ENCODE measurements around the gene DUSP22.

Gene DUSP22

DNA sequence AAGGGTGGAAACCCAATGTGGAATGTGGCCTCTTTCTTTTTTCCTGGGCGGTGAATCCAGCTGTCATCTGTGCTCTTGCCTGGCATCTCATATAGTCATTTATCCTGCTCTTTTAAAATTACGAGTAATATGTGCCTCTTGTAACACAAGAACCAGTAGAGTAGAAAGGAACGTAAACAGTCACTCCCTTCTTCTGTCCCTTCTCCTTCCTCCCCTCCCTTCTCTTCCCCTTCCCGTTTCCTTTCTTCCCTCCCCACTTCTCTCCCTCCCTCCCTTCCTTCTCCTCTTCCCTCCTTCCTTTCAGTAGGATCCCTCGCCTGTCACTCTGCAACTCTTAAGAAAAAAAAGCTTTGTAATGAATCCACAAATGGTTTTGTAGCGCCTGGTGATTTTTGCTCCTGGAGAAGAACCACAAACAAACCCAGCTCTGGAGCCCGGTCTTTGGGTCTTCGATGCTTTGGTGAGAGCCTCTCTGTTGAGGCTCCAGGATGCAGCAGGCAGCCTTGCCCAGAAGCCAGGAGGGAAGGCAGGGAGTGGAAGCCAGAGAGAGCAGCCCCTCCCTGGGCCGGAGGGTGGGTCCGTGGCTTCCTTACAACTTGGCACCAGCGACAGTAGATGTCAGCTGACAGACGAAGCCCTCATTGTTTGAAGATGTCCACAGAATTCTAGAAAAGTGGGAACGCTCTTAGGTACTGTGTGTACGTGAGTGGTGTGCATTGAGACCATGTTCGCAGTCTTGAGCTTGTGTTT lies 15.0 kb downstream of the DUSP22 start:
- peaks cover 5% of the 10 kb centered on the region for H3K4me1 Mint-ChIP-seq (ENCODE audit: low read depth)
- no peaks in the 10 kb centered on the region for H3K27me3 Mint-ChIP-seq (ENCODE audit: low read depth)
- H3K36me3 Mint-ChIP-seq (ENCODE audit: low read depth), result peaks cover 20% of the 10 kb centered on the region
- no peak overlapping the region for H3K27ac Mint-ChIP-seq
- no peaks in the 10 kb centered on the region for H3K9me3 Mint-ChIP-seq
- no peak overlapping the region for H3K4me3 Mint-ChIP-seq

DNA sequence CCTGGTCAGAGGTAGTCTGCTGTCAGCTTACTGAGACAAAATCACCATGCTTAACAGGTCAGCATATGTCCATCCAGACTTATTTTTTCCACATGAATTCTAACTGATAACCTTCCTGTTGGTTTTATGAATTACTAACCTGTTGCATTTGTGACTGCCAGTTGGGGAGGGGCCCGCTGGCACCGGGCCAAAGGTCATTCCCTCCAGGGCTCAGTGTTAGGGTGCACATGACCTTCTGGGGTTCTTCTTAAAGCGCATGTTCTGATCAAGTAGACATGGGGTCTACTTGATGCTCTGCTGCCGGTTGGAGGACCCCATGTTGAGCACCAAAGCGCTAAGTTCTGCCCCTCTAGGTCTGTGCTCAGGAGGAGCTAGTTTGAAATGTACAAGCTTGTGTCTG lies 15.6 kb downstream of the DUSP22 start:
- Mint-ChIP-seq H3K4me3 (no peak overlapping the region), H3K27me3 (ENCODE audit: low read depth) (no peaks in the 10 kb centered on the region), H3K9me3 (no peaks in the 10 kb centered on the region), H3K36me3 (ENCODE audit: low read depth) (peaks cover 21% of the 10 kb centered on the region), H3K27ac (no peak overlapping the region), H3K4me1 (ENCODE audit: low read depth) (peaks cover 10% of the 10 kb centered on the region)

DNA sequence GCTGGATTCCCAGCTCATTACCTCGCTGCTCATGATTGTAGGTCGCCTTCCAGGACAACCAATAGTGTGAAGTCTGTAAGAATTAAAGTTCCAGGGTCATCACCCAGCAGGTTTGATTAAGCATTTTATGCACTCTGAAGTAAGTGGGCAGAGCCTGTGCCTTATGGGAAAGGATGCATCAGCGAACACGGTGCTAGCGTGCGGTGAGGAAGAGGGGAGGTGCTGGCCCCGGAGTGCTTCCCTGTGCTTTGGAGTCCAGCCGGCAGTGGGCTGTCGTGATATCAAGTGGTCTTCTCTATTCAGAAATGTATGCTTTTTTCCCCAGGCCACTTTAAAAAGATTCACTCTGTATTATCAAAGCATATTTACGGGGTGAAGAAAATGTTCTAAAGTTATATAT lies 16.0 kb downstream of the DUSP22 start:
- H3K4me3 Mint-ChIP-seq, result no peak overlapping the region
- peaks cover 14% of the 10 kb centered on the region for H3K4me1 Mint-ChIP-seq (ENCODE audit: low read depth)
- H3K27ac Mint-ChIP-seq, result no peak overlapping the region

DNA sequence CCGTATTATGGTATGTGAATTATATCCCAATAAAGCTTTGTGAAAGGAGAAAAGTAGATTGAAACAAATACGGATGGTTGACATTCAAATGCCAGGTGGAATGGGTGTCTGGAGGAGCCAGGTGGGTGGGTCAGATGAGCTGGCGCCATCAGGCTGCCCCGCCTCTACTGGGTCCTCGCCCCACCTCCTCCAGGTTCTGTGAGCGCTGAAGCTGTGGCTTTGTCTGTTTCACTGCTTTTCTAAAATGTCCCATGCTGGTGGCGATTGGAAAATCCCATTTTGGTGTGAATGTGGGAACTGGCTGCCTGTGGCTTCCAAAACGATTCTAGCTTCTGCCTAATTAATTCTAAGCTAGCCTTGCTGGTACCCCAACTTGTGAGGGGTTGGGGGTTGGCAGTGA lies 16.5 kb downstream of the DUSP22 start:
- no peak overlapping the region for H3K4me3 Mint-ChIP-seq
- no peaks in the 10 kb centered on the region for H3K9me3 Mint-ChIP-seq
- H3K36me3 Mint-ChIP-seq (ENCODE audit: low read depth), result peaks cover 27% of the 10 kb centered on the region
- no peaks in the 10 kb centered on the region for H3K27me3 Mint-ChIP-seq (ENCODE audit: low read depth)
- H3K27ac Mint-ChIP-seq, result no peak overlapping the region
- H3K4me1 Mint-ChIP-seq (ENCODE audit: low read depth), result peaks cover 15% of the 10 kb centered on the region

More for the DNA sequence above, 16.0 kb downstream of the DUSP22 start:
- H3K9me3 Mint-ChIP-seq, result no peaks in the 10 kb centered on the region
- peaks cover 26% of the 10 kb centered on the region for H3K36me3 Mint-ChIP-seq (ENCODE audit: low read depth)
- H3K27me3 Mint-ChIP-seq (ENCODE audit: low read depth), result no peaks in the 10 kb centered on the region

DNA sequence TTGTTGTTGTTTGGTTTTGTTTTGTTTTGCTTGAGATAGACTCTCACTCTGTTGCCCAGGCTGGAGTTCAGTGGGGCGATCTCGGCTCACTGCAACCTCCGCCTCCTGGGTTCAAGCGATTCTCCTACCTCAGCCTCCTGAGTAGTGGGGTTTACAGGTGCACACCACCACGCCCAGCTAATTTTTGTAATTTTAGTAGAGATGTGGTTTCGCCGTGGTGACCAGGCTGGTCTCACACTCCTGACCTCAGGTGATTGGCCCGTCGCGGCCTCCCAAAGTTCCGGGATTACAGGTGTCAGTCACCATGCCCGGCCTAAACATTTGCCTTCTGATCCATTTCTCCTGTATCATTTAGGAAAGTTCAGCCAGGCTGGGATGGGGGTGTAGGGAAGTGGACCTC lies 17.7 kb downstream of the DUSP22 start:
- Mint-ChIP-seq H3K27me3 (ENCODE audit: low read depth) (no peaks in the 10 kb centered on the region), H3K9me3 (no peaks in the 10 kb centered on the region), H3K4me1 (ENCODE audit: low read depth) (peaks cover 10% of the 10 kb centered on the region), H3K4me3 (no peak overlapping the region), H3K27ac (no peak overlapping the region), H3K36me3 (ENCODE audit: low read depth) (peaks cover 21% of the 10 kb centered on the region)

DNA sequence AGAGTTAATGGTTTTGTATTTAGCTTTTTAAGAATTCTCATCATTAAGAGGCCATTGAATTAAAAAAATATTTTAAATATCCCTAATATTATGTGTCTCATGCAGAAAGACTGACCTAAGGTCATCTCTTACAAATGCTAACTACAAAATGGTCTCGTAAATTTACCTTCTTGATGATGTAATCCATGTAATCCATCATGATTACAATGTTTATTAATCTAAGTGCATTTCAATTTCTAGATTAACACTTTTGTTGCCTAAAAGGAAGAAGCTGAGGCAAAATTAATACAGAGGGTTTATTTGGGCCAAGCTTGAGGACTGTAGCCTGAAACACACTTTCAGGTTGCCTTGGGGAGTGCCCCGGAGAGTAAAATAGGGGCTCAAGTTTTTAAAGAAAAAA lies 18.4 kb downstream of the DUSP22 start:
- Mint-ChIP-seq H3K4me1 (ENCODE audit: low read depth) (peaks cover 12% of the 10 kb centered on the region), H3K27me3 (ENCODE audit: low read depth) (no peaks in the 10 kb centered on the region), H3K4me3 (no peak overlapping the region), H3K36me3 (ENCODE audit: low read depth) (peaks cover 22% of the 10 kb centered on the region), H3K27ac (no peak overlapping the region), H3K9me3 (no peaks in the 10 kb centered on the region)

DNA sequence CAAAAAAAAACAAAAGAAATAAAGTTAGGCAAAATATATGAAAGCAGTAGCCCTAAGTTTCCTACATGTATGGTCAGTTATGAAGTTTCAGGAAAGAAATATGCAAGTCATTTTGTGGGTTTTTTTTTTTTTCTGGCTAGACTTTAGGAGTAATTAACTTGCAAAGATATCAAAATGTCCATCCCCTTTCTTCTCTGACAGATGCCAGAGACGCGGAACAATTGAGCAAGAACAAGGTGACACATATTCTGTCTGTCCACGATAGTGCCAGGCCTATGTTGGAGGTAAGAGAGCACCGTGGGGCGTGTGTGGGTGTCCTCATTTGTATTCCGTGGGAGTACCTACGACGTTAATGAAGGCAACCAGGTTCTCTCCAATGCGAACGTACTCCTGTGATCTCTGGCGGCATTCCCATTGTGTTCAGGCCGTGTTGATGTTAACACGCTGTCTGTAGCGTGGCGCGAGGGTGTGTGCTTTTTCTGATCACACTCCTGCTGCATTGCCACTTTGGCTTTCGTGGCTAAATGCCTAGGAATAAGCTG lies 19.5 kb downstream of the DUSP22 start:
- Mint-ChIP-seq H3K4me3 (no peak overlapping the region), H3K27ac (no peak overlapping the region), H3K36me3 (ENCODE audit: low read depth) (peaks cover 23% of the 10 kb centered on the region), H3K4me1 (ENCODE audit: low read depth) (peaks cover 13% of the 10 kb centered on the region), H3K9me3 (no peaks in the 10 kb centered on the region), H3K27me3 (ENCODE audit: low read depth) (no peaks in the 10 kb centered on the region)

DNA sequence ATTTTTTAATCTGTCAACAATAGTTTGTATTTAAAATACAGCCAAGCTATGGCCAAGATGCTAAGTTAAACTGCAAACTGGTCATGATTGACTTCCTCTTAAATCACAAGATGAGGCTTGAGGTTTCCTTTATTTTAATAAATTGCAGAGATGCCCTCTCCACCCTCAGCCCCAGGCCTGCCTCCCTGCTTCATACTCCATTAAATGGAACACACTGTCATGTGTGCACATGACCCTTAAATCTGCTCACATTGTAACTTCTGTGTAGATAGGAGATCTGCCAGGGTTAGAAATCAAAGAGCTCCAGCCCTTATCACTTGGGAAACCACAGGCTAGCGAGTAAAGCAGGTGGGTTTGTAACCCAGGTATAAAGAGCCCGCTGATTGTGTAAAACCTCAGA lies 20.8 kb downstream of the DUSP22 start:
- no peaks in the 10 kb centered on the region for H3K9me3 Mint-ChIP-seq
- peaks cover 18% of the 10 kb centered on the region for H3K36me3 Mint-ChIP-seq (ENCODE audit: low read depth)
- peaks cover 20% of the 10 kb centered on the region for H3K4me1 Mint-ChIP-seq (ENCODE audit: low read depth)
- no peak overlapping the region for H3K27ac Mint-ChIP-seq
- no peak overlapping the region for H3K4me3 Mint-ChIP-seq
- H3K27me3 Mint-ChIP-seq (ENCODE audit: low read depth), result no peaks in the 10 kb centered on the region

DNA sequence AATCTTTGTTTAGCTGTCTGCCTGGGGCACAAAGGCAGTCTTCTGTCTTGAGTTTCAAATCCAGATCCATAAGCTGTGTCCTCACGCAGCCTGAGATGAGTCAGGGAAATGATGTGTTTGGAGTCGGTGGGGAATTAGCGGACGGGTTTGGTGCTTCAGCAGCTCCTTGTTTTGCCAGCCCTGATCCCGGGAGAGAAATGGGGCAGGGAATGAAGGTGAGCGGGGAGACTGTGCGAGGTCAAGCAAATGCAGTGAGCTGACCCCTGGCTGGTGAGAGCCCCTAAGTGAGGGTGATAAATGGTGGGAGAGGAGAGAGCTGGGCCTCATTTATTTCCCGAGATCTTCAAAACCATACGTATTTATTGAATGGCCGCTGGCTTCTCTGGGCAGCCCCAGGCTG lies 21.6 kb downstream of the DUSP22 start:
- H3K4me3 Mint-ChIP-seq, result no peak overlapping the region
- H3K4me1 Mint-ChIP-seq (ENCODE audit: low read depth), result peaks cover 23% of the 10 kb centered on the region
- no peak overlapping the region for H3K27ac Mint-ChIP-seq
- peaks cover 15% of the 10 kb centered on the region for H3K36me3 Mint-ChIP-seq (ENCODE audit: low read depth)
- H3K27me3 Mint-ChIP-seq (ENCODE audit: low read depth), result no peaks in the 10 kb centered on the region
- H3K9me3 Mint-ChIP-seq, result no peaks in the 10 kb centered on the region

DNA sequence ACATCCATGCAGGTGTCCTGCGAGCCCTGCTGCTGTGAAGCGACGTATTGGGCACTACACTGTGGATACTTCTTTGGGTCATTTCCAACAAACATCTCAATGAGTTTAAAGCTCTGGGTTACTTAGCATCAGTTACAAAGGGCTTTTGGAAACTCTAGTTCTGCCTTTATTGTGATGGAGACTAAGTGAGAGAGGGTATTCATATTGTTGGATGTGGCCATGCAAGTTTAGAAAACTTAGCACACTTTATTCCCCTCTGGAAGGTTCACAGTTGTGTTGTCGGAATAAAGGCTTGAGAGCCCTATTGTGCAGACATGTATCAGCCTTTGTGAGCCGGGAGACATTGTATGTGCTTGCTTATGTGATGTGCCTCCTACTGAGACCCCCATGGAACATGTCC lies 22.1 kb downstream of the DUSP22 start:
- Mint-ChIP-seq H3K36me3 (ENCODE audit: low read depth) (peaks cover 15% of the 10 kb centered on the region), H3K27ac (no peak overlapping the region), H3K4me3 (no peak overlapping the region), H3K27me3 (ENCODE audit: low read depth) (no peaks in the 10 kb centered on the region), H3K4me1 (ENCODE audit: low read depth) (peaks cover 26% of the 10 kb centered on the region), H3K9me3 (no peaks in the 10 kb centered on the region)

DNA sequence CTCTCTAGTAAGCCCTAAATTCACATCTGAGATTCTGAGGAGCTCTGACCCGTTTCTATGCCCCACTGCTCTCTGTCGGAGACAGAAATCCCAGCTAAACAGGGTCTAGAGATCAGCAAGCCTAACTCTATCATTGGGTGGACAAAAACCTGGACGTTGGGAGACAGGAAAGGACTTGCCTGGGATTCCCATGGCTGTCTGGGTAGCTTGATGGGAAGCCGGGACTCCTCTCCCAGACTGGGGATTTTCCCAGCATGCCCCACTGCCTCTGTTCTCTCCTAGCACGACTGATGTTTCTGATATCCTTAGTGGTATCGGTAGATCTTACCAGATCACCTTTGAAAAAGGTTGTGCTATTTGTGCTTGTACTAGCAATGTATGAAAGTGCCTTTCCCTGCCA lies 22.9 kb downstream of the DUSP22 start:
- H3K4me1 Mint-ChIP-seq (ENCODE audit: low read depth), result peaks cover 32% of the 10 kb centered on the region
- no peaks in the 10 kb centered on the region for H3K9me3 Mint-ChIP-seq
- H3K4me3 Mint-ChIP-seq, result no peak overlapping the region
- no peaks in the 10 kb centered on the region for H3K27me3 Mint-ChIP-seq (ENCODE audit: low read depth)
- no peak overlapping the region for H3K27ac Mint-ChIP-seq
- peaks cover 13% of the 10 kb centered on the region for H3K36me3 Mint-ChIP-seq (ENCODE audit: low read depth)

DNA sequence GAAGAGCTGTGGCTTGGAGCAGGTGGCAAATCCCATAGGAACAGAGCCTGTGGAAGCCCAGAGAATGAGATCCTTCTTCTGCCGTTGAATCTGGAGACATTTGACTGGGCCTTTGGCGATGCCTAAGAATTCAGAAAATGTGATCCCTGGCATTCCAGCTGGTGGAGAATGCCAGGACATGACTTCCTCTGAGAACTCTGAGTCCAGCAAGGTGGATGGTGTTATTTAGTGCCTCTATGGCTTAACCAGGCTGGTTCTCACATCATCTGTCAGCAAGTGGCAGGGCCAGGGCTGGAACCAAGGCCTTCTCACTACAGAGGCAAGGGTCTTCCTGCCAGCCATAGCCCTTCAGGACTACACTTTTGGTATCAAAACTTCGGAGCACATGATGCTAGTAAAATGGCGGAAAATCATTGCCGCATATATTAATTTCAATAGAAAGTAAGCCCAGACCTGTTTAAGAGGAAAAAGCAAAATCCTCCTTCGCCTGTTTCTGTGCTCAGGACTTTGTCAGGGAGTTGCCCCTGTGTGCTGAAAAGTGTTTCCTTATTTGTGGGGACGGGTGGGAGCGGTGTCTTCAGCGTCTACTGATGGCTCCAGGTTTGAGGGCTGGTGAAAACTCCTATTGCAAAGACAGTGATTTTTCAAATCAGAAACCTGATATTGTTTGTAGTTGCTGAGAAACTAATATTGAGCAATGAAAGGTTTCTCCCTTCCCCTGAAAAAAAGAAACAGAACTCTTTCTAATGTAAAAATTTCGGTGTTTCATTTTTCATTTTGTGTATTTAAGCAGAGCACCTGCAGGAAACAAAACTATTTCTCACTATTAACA lies 23.9 kb downstream of the DUSP22 start:
- Mint-ChIP-seq H3K4me1 (ENCODE audit: low read depth) (peaks cover 32% of the 10 kb centered on the region), H3K27me3 (ENCODE audit: low read depth) (no peaks in the 10 kb centered on the region), H3K27ac (no peak overlapping the region), H3K4me3 (no peak overlapping the region), H3K36me3 (ENCODE audit: low read depth) (peaks cover 13% of the 10 kb centered on the region), H3K9me3 (no peaks in the 10 kb centered on the region)

DNA sequence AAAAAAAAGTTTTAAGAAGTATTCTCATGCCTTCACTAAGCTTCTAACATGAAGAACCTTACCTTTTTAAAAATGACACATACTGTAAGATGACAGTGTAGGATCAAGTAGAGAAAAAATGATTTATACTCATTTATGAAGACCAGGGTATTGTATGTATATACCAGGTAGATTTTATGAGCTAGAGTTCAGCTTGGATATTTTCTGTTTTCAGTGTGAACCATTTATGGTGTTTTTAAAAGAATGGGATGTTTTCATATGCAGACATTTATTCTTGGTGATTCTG lies 24.4 kb downstream of the DUSP22 start:
- H3K27ac Mint-ChIP-seq, result no peak overlapping the region
- no peak overlapping the region for H3K4me3 Mint-ChIP-seq
- H3K27me3 Mint-ChIP-seq (ENCODE audit: low read depth), result no peaks in the 10 kb centered on the region
- peaks cover 32% of the 10 kb centered on the region for H3K4me1 Mint-ChIP-seq (ENCODE audit: low read depth)
- no peaks in the 10 kb centered on the region for H3K9me3 Mint-ChIP-seq
- H3K36me3 Mint-ChIP-seq (ENCODE audit: low read depth), result peaks cover 12% of the 10 kb centered on the region

DNA sequence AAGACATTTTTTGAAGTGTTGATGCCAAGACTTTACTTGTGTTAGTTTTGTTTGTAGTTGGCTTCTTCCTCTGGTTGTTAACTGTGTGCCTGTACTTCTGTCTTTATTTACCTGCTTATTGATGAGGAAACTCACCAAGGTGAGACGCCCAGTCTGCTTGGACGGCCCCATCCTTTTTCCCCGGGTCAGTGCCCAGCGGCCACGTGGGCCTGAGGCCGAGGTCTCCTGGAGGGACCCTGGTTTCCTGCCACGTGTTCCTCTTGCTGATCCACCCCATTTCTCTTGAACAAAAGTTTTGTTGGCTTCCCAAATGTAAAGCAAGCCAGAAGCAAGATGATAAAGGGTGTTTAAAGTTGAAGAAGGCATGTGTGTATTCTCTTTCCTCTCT lies 24.8 kb downstream of the DUSP22 start:
- H3K4me1 Mint-ChIP-seq (ENCODE audit: low read depth), result peaks cover 32% of the 10 kb centered on the region
- H3K27ac Mint-ChIP-seq, result no peak overlapping the region
- H3K4me3 Mint-ChIP-seq, result no peak overlapping the region
- no peaks in the 10 kb centered on the region for H3K27me3 Mint-ChIP-seq (ENCODE audit: low read depth)
- peaks cover 9% of the 10 kb centered on the region for H3K36me3 Mint-ChIP-seq (ENCODE audit: low read depth)
- H3K9me3 Mint-ChIP-seq, result no peaks in the 10 kb centered on the region

DNA sequence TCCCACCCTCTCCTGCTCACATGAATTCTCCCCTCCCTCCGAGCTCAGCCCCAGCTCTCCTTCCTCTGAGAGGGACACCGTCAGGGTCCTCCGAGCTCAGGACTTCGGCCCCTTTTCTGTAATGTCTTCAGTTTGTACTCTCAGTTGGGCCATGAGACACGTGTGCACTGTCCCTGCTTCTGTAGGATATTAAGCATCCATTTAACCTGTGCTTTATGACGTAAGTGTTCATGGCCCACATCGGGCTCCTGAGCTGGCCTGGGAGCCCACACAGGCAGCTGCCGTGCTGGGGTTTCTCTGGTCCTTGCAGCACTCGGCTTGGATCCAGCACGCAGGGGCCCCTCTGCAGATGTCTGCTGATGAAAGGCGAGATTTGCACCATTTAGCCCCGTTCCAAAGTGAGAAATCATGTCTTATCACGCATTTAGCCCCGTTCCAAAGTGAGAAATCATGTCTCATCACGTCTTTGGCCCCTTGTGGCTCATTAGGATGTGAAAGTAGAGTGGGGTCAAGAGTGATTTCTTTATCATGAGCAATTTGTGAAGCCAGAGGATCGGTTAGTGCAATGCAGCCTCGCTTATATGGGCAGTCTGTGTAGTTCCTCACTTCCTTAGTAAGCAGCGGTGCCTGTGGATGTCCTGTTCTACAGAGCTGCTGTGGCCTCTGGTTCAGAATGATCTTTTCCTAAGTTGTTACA lies 25.3 kb downstream of the DUSP22 start:
- Mint-ChIP-seq H3K4me1 (ENCODE audit: low read depth) (peaks cover 29% of the 10 kb centered on the region), H3K27ac (no peak overlapping the region), H3K9me3 (no peaks in the 10 kb centered on the region), H3K36me3 (ENCODE audit: low read depth) (peaks cover 9% of the 10 kb centered on the region), H3K4me3 (no peak overlapping the region), H3K27me3 (ENCODE audit: low read depth) (no peaks in the 10 kb centered on the region)

Data from T-helper 1 cell treated with Interleukin-12 subunit alpha and Interleukin-12 subunit beta and Interleukin-4 antibody, amounts not matched to agents 30 μg/mL and 1 μg/mL, for 36 hours (primary cell).